Measurements from ENCODE around the gene CLPX.
"Not testable (repeated sequence)": the region's sequence is repeated elsewhere in the genome, so short reads cannot be mapped to it uniquely, and the experiment has no call there.

Gene CLPX

GRCh38 chr15:65184868-65185717, at the start of gene CLPX:
CLPX (minus strand) TSS chr15:65185342; CDS start chr15:65185153, 189 bp downstream.
- peak; percentile 96 for DNase-seq

DNA sequence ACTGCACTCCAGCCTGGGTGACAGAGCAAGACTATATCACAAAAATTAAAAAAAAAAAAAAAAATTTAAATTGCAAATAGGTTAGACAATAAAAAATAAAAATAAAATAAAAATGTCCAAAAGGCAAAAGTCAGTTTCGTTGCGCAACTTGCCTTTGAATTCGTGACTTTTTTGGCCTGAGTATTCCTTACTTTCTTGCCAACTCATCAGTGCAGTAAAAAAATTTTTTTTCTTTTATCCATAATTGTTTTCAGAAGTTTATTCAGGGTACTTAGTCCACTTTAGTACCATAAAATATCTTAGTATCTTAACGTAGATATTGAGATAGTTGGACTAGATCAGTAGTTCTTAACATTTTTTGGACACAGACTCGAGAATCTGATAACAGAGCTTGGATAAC, 48.6 kb upstream of the CLPX start:
- no peak for DNase-seq

GRCh38 chr15:65232520-65232919, 47.4 kb upstream of the CLPX start:
- no peak for DNase-seq

GRCh38 chr15:65231306-65231705, 46.2 kb upstream of the CLPX start:
- DNase-seq: no peak

GRCh38 chr15:65226901-65227300, 41.8 kb upstream of the CLPX start:
- DNase-seq: not testable (repeated sequence)

- no peak for DNase-seq
Observed at GRCh38 chr15:65226221-65226620, 41.1 kb upstream of the CLPX start.

- no peak for DNase-seq
Observed at GRCh38 chr15:65223996-65224395, 38.9 kb upstream of the CLPX start.

DNA sequence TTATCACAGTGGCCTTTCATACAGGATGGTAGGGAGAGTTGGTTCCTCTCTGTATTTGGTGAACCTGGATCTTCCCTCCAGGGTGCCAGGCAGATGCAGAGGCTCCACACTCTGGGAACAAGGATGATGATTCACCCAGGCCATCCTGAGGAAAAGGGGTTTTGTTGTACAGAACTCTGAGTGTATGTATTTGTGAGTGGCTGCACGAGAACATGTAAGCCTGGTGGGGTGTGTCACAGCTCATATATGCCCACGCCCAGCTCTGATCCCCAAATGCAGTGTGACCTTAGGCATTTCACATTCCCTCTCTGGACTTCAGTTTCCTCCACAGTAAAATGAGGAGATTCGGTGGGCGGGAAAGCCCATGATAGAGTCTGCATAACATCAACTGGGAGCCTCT, 37.7 kb upstream of the CLPX start:
- no peak for DNase-seq

- DNase-seq: no peak
Observed at GRCh38 chr15:65221697-65222096, 36.6 kb upstream of the CLPX start.

- DNase-seq: no peak
Observed at GRCh38 chr15:65219137-65219536, 34.0 kb upstream of the CLPX start.

DNA sequence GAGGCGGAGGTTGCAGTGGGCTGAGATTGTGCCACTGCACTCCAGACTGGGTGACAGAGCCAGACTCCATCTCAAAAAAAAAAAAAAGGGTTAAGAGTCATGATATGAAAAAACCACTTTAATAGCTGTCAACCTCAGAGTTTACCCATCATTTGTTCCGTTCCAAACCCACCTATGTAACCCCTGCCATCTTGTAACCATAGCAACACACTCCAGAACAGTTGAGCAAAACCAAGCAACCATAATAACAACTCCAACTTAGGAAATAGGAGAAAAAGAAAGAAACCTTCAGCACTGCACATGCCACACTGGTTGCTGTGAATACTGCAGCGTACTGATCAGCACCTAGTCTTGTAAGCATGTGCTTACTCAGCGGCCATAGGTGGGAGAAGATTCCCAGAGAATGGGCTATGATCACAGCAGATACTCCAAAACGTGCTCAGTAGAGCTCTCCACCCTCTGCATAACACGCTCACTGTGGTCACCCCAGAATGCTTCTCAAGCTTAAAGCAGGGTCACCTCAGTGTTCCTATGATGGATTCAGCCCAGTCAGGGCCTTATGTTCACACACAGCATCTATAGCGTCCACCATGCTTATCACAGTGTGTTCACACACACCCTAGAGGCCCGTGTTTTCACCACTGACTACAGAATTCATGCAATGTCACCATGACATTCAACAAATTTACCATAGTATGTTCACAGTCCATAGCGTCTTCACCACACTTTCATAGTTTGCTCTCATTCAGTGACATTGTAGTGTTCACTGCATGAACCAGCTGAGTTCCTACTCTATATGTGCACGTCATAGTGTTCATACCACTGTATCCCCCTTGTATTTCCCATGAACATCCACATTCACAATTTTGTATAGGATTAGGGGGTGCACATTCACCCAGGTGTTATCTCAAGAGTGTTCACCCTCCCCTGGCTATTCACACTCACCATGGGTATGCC, 32.7 kb upstream of the CLPX start:
- peak; percentile 6 for DNase-seq

DNA sequence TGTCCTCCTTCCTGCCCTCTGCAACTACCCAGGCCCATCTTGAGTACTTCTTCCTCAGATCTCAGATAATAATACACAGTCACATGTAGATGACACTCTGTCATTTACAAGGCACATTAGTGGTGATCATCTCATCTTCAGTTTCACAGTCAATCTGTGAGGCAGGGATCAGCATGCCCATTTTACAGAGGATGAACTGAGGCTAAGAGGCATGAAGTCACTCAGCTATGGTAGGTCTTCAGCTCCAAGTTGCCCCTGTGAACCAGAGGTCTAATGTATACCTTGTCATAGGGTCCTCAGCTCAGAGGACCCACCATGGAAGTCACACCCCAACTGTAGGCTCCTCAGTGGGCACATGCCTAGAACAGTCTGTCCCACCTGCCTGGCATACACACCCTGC, 30.4 kb upstream of the CLPX start:
- no peak for DNase-seq

GRCh38 chr15:65214010-65214409, 28.9 kb upstream of the CLPX start:
- no peak for DNase-seq

DNA sequence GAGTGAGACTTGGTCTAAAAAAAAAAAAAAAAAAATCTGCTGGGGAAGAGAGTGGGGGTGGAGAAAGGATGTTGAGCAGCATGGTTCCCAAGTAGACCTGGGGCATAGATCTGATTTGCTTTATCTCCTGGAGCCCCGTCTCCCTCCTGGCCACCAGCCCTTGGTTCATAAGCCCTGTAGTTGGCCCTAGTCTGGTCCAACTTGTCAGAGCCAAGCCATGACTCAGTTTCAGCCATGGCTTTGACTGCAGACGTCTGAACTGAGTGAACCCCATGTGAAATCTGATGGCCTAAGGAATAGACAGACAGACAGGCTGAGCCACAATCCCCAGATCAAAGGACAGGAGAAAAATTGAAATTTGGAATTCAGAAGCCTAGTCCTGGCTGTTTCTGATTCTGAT, 28.1 kb upstream of the CLPX start:
- no peak for DNase-seq

- DNase-seq: peak; percentile 7
Observed at GRCh38 chr15:65212097-65212496, 27.0 kb upstream of the CLPX start.

DNA sequence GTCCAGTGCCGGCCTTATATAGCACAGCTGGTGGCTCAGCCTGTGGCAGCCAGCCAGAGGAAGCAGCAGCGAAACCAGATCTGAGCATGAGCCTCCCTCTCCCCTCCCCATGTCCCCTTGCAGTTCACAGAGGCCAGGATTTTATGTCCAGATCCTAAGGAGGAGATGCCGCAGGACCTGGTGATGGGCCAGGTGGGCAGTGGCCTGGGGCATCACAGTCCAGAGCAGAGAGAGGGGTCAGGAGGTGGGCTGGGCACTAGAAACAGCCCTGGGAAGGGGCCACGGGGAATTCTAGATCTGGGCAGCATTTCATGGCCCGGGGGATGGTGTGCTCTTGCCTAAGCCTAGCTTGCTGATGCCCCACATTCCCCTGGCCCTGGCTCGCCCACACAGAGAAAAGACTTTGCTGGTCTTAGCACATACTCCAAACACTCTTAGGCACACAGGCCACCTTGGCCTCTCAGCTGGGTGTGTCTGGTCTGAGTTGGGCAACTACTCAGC, 26.4 kb upstream of the CLPX start:
- peak; percentile 62 for DNase-seq

DNA sequence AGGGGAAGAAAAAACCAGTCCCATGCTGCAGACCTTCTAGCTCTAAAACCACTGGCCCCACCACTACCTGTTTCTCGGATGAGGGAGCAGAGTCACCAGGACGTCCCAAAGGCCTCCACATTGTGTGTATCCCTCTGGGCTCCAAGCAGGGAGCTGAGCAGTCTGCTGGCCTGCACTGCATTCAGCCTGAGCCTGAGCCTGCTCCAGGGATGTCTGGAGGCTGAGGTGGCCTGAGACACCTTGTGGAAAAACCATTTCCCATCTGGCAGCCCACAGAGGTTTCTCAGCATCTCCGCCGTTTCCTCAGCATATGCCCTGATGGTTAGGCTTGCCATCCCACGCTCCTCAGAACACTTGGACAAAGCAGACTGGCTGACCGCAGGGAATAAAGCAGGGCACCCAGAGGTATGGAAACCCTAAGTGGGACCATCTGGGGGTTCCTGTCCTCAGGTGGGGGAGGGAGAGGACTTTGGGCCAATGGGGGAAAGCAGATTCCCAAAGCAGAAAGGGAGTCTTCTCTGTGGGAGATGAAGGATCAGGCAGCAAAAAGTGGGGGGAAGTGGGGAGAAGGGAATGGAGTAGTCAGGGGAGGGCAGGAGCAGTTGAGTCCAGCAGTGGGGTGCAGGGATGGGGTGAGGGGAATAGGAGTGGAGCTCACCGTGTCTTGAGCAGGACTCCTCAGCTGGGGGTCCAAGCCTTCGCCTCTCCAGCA, 25.8 kb upstream of the CLPX start, which contains the start of gene CILP:
TSS of gene CILP (minus strand) at position 704 of the 712 bp plus-strand sequence. CDS start 1,718 bp downstream, outside the sequence.
- DNase-seq: peak; percentile 8

- peak; percentile 49 for DNase-seq
Observed at GRCh38 chr15:65209701-65210643, 24.8 kb upstream of the CLPX start.

DNA sequence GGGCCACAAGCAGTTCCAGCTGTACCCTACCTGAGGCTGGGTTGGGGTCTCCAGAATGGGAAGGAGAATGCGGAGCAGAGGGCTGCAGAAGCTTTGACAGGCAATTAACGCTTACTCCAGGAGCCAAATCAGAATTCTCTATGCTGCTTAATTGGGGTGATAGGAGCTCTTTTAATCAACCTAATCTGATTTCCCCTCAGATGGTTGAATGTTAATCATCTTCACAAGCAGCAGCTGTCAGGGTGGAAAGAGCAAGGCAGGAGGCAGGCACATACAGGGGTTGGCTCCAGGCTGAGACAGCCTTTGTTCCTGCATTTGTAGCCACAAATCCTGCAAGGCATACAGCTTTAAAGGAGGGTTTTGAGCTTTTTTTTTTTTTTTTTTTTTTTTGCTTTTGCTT, 23.5 kb upstream of the CLPX start:
- peak; percentile 68 for DNase-seq

GRCh38 chr15:65207280-65207840, 22.2 kb upstream of the CLPX start:
- no peak for DNase-seq

GRCh38 chr15:65206750-65207149, 21.6 kb upstream of the CLPX start:
- DNase-seq: no peak

All from eye (tissue), 1 donor.